Measurements from ENCODE around the gene AP1B1. TPM values are rescaled to one million over a fixed set of nuclear protein-coding genes. Genes with fewer than 3 reads are reported as not detected.

AP1B1 gene
- total RNA-seq, 1 donor from 2014 or later, result 42.0 TPM

DNA sequence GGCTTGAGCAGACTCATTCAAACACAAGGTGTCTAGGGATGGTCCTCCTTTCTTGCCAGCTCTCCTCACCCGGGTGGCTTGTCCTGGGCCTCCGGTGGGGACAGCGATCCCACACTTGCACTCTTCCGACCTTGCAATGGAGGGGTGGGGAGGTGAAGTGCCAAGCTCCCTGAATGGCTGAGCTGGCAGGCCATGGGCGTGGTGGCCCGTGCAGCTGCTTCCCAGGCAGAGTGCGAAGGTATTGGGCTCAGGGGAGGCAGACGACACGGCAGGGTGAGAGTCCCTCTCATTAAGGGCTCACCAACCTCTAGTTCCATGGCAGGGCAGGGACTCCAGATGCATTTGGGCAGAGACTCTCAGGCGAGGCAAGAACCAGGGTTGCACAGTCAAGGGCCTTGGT, 61.9 kb downstream of the AP1B1 start:
- no peak for DNase-seq (ENCODE audit: extremely low spot score, unreplicated experiment)
- TF ChIP-seq, protein P1, sequence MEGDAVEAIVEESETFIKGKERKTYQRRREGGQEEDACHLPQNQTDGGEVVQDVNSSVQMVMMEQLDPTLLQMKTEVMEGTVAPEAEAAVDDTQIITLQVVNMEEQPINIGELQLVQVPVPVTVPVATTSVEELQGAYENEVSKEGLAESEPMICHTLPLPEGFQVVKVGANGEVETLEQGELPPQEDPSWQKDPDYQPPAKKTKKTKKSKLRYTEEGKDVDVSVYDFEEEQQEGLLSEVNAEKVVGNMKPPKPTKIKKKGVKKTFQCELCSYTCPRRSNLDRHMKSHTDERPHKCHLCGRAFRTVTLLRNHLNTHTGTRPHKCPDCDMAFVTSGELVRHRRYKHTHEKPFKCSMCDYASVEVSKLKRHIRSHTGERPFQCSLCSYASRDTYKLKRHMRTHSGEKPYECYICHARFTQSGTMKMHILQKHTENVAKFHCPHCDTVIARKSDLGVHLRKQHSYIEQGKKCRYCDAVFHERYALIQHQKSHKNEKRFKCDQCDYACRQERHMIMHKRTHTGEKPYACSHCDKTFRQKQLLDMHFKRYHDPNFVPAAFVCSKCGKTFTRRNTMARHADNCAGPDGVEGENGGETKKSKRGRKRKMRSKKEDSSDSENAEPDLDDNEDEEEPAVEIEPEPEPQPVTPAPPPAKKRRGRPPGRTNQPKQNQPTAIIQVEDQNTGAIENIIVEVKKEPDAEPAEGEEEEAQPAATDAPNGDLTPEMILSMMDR (IDR thresholded peaks at IDR 0.05), result no peak
- peaks cover 7% of the 10 kb centered on the region for H3K4me1 Mint-ChIP-seq (ENCODE audit: unreplicated experiment)
- H3K27me3 Mint-ChIP-seq (ENCODE audit: unreplicated experiment), result no peaks in the 10 kb centered on the region
- H3K36me3 Mint-ChIP-seq (ENCODE audit: unreplicated experiment), result peaks cover 2% of the 10 kb centered on the region
- H3K9me3 Mint-ChIP-seq (ENCODE audit: unreplicated experiment), result no peaks in the 10 kb centered on the region
- H3K27ac Mint-ChIP-seq (ENCODE audit: unreplicated experiment), result no peak overlapping the region
- H3K4me3 Mint-ChIP-seq (ENCODE audit: unreplicated experiment), result no peak overlapping the region

DNA sequence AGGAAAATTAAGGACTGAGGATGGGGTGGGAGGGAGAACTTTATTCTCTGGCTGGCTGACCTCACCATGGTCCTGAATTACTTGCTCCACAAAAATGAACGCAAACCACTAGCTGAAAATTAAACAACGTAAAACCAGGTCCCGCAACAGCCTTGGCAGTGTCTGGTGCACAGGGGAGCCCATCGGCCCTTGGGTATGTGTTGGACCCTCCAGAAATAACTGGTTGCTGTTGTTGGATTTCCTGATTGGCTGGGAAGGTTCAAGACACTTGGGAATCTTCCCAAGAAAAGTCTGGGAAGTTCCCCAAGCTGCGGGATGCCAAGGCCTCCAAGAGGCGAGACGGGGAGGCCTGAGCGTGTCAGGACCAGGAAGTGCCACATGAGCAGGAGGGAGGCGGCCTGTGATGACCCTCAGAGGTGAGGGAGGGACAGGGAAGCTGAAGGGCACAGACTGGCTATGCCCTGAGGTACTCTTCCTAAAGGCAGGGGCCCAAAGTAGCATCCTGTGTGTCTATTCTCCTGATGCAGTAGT, 62.5 kb downstream of the AP1B1 start:
- Mint-ChIP-seq H3K27me3 (ENCODE audit: unreplicated experiment) (no peaks in the 10 kb centered on the region), H3K27ac (ENCODE audit: unreplicated experiment) (no peak overlapping the region)

DNA sequence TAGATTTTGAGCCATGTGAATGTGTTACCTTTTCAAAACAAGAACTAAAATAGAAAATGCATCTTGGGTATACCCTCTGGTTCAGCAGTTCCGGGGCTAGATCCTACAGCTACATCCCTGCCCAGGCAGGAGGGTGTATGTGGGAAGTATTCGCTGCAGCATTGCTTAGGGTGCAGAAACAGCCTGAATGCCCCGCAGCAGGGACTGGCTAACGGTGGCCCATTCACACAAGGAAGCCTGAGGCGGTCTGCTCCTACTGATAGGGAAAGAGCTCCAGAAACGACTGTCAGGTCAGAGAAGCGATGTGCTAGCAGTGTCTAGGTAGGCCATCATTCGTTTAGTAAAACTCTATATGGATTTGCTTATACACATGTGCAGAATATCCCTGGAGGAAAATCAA, 63.0 kb downstream of the AP1B1 start:
- H3K27ac Mint-ChIP-seq (ENCODE audit: unreplicated experiment), result no peak overlapping the region

More for the DNA sequence above, 62.5 kb downstream of the AP1B1 start:
- H3K9me3 Mint-ChIP-seq (ENCODE audit: unreplicated experiment), result no peaks in the 10 kb centered on the region
- TF ChIP-seq, protein P1 (IDR thresholded peaks at IDR 0.05), result no peak
- peaks cover 2% of the 10 kb centered on the region for H3K36me3 Mint-ChIP-seq (ENCODE audit: unreplicated experiment)
- H3K4me1 Mint-ChIP-seq (ENCODE audit: unreplicated experiment), result peaks cover 4% of the 10 kb centered on the region
- no peak overlapping the region for H3K4me3 Mint-ChIP-seq (ENCODE audit: unreplicated experiment)
- no peak for DNase-seq (ENCODE audit: extremely low spot score, unreplicated experiment)

DNA sequence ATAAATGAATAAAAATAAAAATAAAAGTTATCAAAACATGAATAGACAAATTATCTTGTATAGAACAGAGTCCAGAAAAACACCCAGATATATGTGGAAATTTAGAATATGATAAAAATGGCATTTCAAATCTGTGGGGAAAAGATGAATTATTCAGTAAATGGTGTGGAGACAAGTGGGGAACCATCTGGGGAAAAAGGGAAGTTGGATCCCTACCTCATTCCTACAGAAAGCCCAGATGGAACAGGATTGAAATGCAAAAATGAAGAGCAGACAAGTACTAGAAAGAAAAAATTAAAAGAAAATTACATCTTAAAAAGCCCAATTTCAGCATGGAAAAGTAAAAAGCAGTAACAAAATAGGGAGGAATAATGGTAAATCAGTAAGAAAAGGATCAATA, 64.7 kb downstream of the AP1B1 start:
- no peaks in the 10 kb centered on the region for H3K4me1 Mint-ChIP-seq (ENCODE audit: unreplicated experiment)
- no peaks in the 10 kb centered on the region for H3K36me3 Mint-ChIP-seq (ENCODE audit: unreplicated experiment)
- H3K27ac Mint-ChIP-seq (ENCODE audit: unreplicated experiment), result no peak overlapping the region
- TF ChIP-seq, protein P1 (IDR thresholded peaks at IDR 0.05), result no peak
- H3K4me3 Mint-ChIP-seq (ENCODE audit: unreplicated experiment), result no peak overlapping the region
- no peak for DNase-seq (ENCODE audit: extremely low spot score, unreplicated experiment)
- no peaks in the 10 kb centered on the region for H3K9me3 Mint-ChIP-seq (ENCODE audit: unreplicated experiment)
- H3K27me3 Mint-ChIP-seq (ENCODE audit: unreplicated experiment), result no peaks in the 10 kb centered on the region

More for the DNA sequence above, 63.0 kb downstream of the AP1B1 start:
- Mint-ChIP-seq H3K4me1 (ENCODE audit: unreplicated experiment) (no peaks in the 10 kb centered on the region), H3K27me3 (ENCODE audit: unreplicated experiment) (no peaks in the 10 kb centered on the region), H3K36me3 (ENCODE audit: unreplicated experiment) (peaks cover 2% of the 10 kb centered on the region), H3K4me3 (ENCODE audit: unreplicated experiment) (no peak overlapping the region), H3K9me3 (ENCODE audit: unreplicated experiment) (no peaks in the 10 kb centered on the region)
- DNase-seq (ENCODE audit: extremely low spot score, unreplicated experiment), result no peak
- TF ChIP-seq, protein P1 (IDR thresholded peaks at IDR 0.05), result no peak

DNA sequence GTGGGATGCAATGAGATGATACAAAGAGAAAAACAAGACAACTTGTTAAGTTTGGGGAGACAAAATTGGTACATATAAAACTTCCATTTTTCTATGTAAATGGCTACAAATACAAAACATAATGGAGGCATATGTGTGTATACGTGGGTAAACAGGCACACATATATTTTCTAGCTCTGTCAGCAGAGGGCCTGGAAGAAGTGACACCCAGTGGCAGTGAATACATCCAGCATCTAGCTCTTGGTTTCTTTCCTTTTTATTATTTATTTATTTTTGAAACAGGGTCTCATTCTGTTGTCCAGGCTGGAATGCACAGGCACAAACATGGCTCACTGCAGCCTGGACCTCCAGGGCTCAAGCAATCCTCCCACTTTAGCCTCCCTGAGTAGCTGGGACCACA, 67.8 kb downstream of the AP1B1 start:
- DNase-seq (ENCODE audit: extremely low spot score, unreplicated experiment), result no peak
- Mint-ChIP-seq H3K4me1 (ENCODE audit: unreplicated experiment) (peaks cover 2% of the 10 kb centered on the region), H3K4me3 (ENCODE audit: unreplicated experiment) (no peak overlapping the region), H3K36me3 (ENCODE audit: unreplicated experiment) (no peaks in the 10 kb centered on the region), H3K9me3 (ENCODE audit: unreplicated experiment) (no peaks in the 10 kb centered on the region), H3K27me3 (ENCODE audit: unreplicated experiment) (peaks cover 13% of the 10 kb centered on the region), H3K27ac (ENCODE audit: unreplicated experiment) (no peak overlapping the region)
- TF ChIP-seq, protein P1 (IDR thresholded peaks at IDR 0.05), result peak; percentile 44
